AG04449 (cell line): Measurements from ENCODE around the gene JMJD1C.

ENCODE experiments used
- CTCF ChIA-PET: fragments of 350-600 bp; formaldehyde crosslinking; extraction: SDS; loops from one replicate; lab custom pipeline; 2021; ENCODE audit warnings: antibody characterized with exemption; lab: Yijun Ruan, JAX
- POLR2A ChIA-PET: fragments of 400-600, 350-600 bp; formaldehyde crosslinking; extraction: SDS; loops from one replicate; lab custom pipeline; 2020; ENCODE audit warnings: antibody characterized with exemption, inconsistent platforms; lab: Yijun Ruan, JAX
- DNase-seq: peaks from one replicate; pipeline ENCODE4 v3.0.0-alpha.2; 2010; ENCODE audit warnings: low read depth, low spot score
- H3K4me3 ChIP-seq: 2 replicates; pipeline ENCODE4 v1.5.1; 2011; ENCODE audit warnings: low read depth, mild to moderate bottlenecking, control low read depth, low read length
- CTCF ChIP-seq: IDR thresholded peaks from one replicate; pipeline ENCODE4 v1.5.1; 2011; ENCODE audit warnings: mild to moderate bottlenecking, moderate library complexity, low read length, control low read depth, inconsistent platforms; ENCODE audit not compliant: insufficient read depth; ENCODE audit errors: missing control alignments

Gene JMJD1C

GRCh38 chr10:63436225-63436624, 29.6 kb downstream of the JMJD1C start:
- no peak for TF ChIP-seq CTCF
- no peak overlapping the region for H3K4me3 ChIP-seq
- ChIA-PET CTCF (no interaction called here), POLR2A (no interaction called here)
- no peak for DNase-seq

GRCh38 chr10:63434866-63435854, 30.6 kb downstream of the JMJD1C start:
- CTCF ChIA-PET = no interaction called here
- no peak overlapping the region for H3K4me3 ChIP-seq
- POLR2A ChIA-PET = no interaction called here
- no peak for TF ChIP-seq CTCF
- DNase-seq = no peak

- ChIA-PET CTCF (no interaction called here), POLR2A (no interaction called here)
- DNase-seq = no peak
- TF ChIP-seq CTCF = no peak
- no peak overlapping the region for H3K4me3 ChIP-seq
Measured at GRCh38 chr10:63431962-63432797, 33.6 kb downstream of the JMJD1C start.

GRCh38 chr10:63430999-63431356, 34.8 kb downstream of the JMJD1C start:
- H3K4me3 ChIP-seq = no peak overlapping the region
- ChIA-PET CTCF (no interaction called here), POLR2A (no interaction called here)
- no peak for DNase-seq
- no peak for TF ChIP-seq CTCF

- ChIA-PET CTCF (no interaction called here), POLR2A (no interaction called here)
- no peak for DNase-seq
- TF ChIP-seq CTCF = no peak
- no peak overlapping the region for H3K4me3 ChIP-seq
Measured at GRCh38 chr10:63430091-63430998, 35.4 kb downstream of the JMJD1C start.
